H9 (cell line): ENCODE results near the gene LAMC2. TPM values are rescaled to one million over a fixed set of nuclear protein-coding genes. Genes with fewer than 3 reads are reported as not detected.

Source experiments
- DNase-seq: peaks from one replicate; pipeline ENCODE4 v3.0.0-alpha.2; 2017
- H2AFZ ChIP-seq: one replicate; pipeline ENCODE4 v1.6.1; 2013; ENCODE audit warnings: mild to moderate bottlenecking, low read length, control low read depth, moderate library complexity
- H2AK5ac ChIP-seq: 2 replicates; pipeline ENCODE4 v1.6.1; 2013; ENCODE audit warnings: low read length, control low read depth, mixed read lengths; ENCODE audit not compliant: insufficient read length
- H2BK120ac ChIP-seq: one replicate; pipeline ENCODE4 v1.6.1; 2013; ENCODE audit warnings: low read depth, mild to moderate bottlenecking, low read length, control low read depth, inconsistent platforms; ENCODE audit not compliant: poor library complexity, severe bottlenecking
- H2BK12ac ChIP-seq: 2 replicates; pipeline ENCODE4 v1.6.1; 2013; ENCODE audit warnings: low read length, control low read depth, mixed read lengths, low read depth; ENCODE audit not compliant: insufficient read length
- H2BK15ac ChIP-seq: 2 replicates; pipeline ENCODE4 v1.6.1; 2013; ENCODE audit warnings: low read depth, low read length, control low read depth
- H2BK20ac ChIP-seq: one replicate; pipeline ENCODE4 v1.6.1; 2013; ENCODE audit warnings: low read depth, mild to moderate bottlenecking, low read length, control low read depth, inconsistent platforms; ENCODE audit not compliant: poor library complexity, severe bottlenecking
- H2BK5ac ChIP-seq: 2 replicates; pipeline ENCODE4 v1.6.1; 2013; ENCODE audit warnings: low read length, control low read depth, mixed read lengths; ENCODE audit not compliant: insufficient read length
- H3K14ac ChIP-seq: 2 replicates; pipeline ENCODE4 v1.6.1; 2013; ENCODE audit warnings: low read length, control low read depth; ENCODE audit not compliant: insufficient read depth
- H3K18ac ChIP-seq: 2 replicates; pipeline ENCODE4 v1.6.1; 2013; ENCODE audit warnings: low read depth, mild to moderate bottlenecking, mixed read lengths, low read length, control low read depth; ENCODE audit not compliant: insufficient read length
- H3K23ac ChIP-seq: 2 replicates; pipeline ENCODE4 v1.6.1; 2013; ENCODE audit warnings: low read length, control low read depth, mixed read lengths, low read depth; ENCODE audit not compliant: insufficient read length
- H3K23me2 ChIP-seq: 2 replicates; pipeline ENCODE4 v1.6.1; 2013; ENCODE audit warnings: low read depth, mild to moderate bottlenecking, mixed read lengths, low read length, control low read depth; ENCODE audit not compliant: insufficient read length, poor library complexity, severe bottlenecking
- H3K27ac ChIP-seq: 2 replicates; pipeline ENCODE4 v1.5.1; 2013; ENCODE audit warnings: low read length, control low read depth, mixed read lengths, low read depth; ENCODE audit not compliant: insufficient read length
- H3K27me3 ChIP-seq: 2 replicates; pipeline ENCODE4 v1.6.1; 2013; ENCODE audit warnings: low read length, control low read depth, inconsistent platforms; ENCODE audit not compliant: insufficient read depth
- H3K4ac ChIP-seq: 2 replicates; pipeline ENCODE4 v1.6.1; 2013; ENCODE audit warnings: low read depth, mild to moderate bottlenecking, control low read depth, inconsistent platforms, low read length, moderate library complexity
- H3K4me1 ChIP-seq: 2 replicates; pipeline ENCODE4 v1.6.1; 2013; ENCODE audit warnings: low read length, control low read depth, inconsistent platforms; ENCODE audit not compliant: insufficient read depth
- H3K4me2 ChIP-seq: 2 replicates; pipeline ENCODE4 v1.6.1; 2013; ENCODE audit warnings: low read length, control low read depth, mixed read lengths; ENCODE audit not compliant: insufficient read length, insufficient read depth
- H3K56ac ChIP-seq: 2 replicates; pipeline ENCODE4 v1.6.1; 2013; ENCODE audit warnings: low read depth, mild to moderate bottlenecking, mixed read lengths, low read length, control low read depth; ENCODE audit not compliant: insufficient read length
- H3K79me1 ChIP-seq: 2 replicates; pipeline ENCODE4 v1.6.1; 2013; ENCODE audit warnings: low read depth, mild to moderate bottlenecking, moderate library complexity, low read length, control low read depth, inconsistent platforms; ENCODE audit not compliant: insufficient read depth, poor library complexity, severe bottlenecking
- H3K79me2 ChIP-seq: 2 replicates; pipeline ENCODE4 v1.6.1; 2013; ENCODE audit warnings: low read length, control low read depth, inconsistent platforms; ENCODE audit not compliant: insufficient read depth
- H3K9ac ChIP-seq: 2 replicates; pipeline ENCODE4 v1.6.1; 2013; ENCODE audit warnings: low read length, control low read depth, mixed read lengths; ENCODE audit not compliant: insufficient read length; ENCODE audit errors: extremely low read depth
- H3K9me3 ChIP-seq: one replicate; pipeline ENCODE4 v1.6.1; 2013; ENCODE audit warnings: low read depth, low read length, inconsistent platforms; ENCODE audit not compliant: control insufficient read depth
- H3T11ph ChIP-seq: one replicate; pipeline ENCODE4 v1.6.1; 2013; ENCODE audit warnings: mild to moderate bottlenecking, low read length, control low read depth, inconsistent platforms
- H4K20me1 ChIP-seq: one replicate; pipeline ENCODE4 v1.6.1; 2013; ENCODE audit not compliant: control insufficient read depth, insufficient read length, insufficient read depth
- H4K5ac ChIP-seq: 2 replicates; pipeline ENCODE4 v1.6.1; 2013; ENCODE audit warnings: low read depth, mild to moderate bottlenecking, mixed read lengths, low read length, control low read depth; ENCODE audit not compliant: insufficient read length
- H4K8ac ChIP-seq: replicated peaks from 2 replicates; pipeline ENCODE4 v1.6.1; 2013; ENCODE audit warnings: low read length, control low read depth, mixed read lengths, low read depth; ENCODE audit not compliant: insufficient read length
- H4K91ac ChIP-seq: 2 replicates; pipeline ENCODE4 v1.6.1; 2013; ENCODE audit warnings: low read depth, mild to moderate bottlenecking, moderate library complexity, mixed read lengths, low read length, control low read depth; ENCODE audit not compliant: insufficient read length
- H3K27ac Mint-ChIP-seq, 3 experiments: 2 replicates in 2 of 3; 3 replicates in 1 of 3; pipeline ENCODE4 v1.8.0; 2020 to 2021; ENCODE audit warnings: mixed read lengths in 3 of 3, mild to moderate bottlenecking in 1 of 3, moderate library complexity in 1 of 3
- H3K27me3 Mint-ChIP-seq: 2 replicates; pipeline ENCODE4 v1.8.0; 2021; ENCODE audit warnings: low read depth, mild to moderate bottlenecking, moderate library complexity, mixed read lengths
- H3K36me3 Mint-ChIP-seq, 3 experiments: 2 replicates in 2 of 3; 3 replicates in 1 of 3; pipeline ENCODE4 v1.8.0; 2020 to 2021; ENCODE audit warnings: low read depth in 3 of 3, mixed read lengths in 3 of 3; ENCODE audit not compliant: insufficient read depth in 1 of 3
- H3K4me1 Mint-ChIP-seq, 2 experiments: 2 replicates each; pipeline ENCODE4 v1.8.0; 2020; ENCODE audit warnings: mixed read lengths in 2 of 2
- H3K4me3 Mint-ChIP-seq, 2 experiments: 2 replicates in 1 of 2; 3 replicates in 1 of 2; pipeline ENCODE4 v1.8.0; 2020 to 2021; ENCODE audit warnings: mild to moderate bottlenecking in 2 of 2, mixed read lengths in 2 of 2, moderate library complexity in 1 of 2
- H3K9me3 Mint-ChIP-seq, 2 experiments: 2 replicates in 1 of 2; 3 replicates in 1 of 2; pipeline ENCODE4 v1.8.0; 2020; ENCODE audit warnings: mild to moderate bottlenecking in 2 of 2, mixed read lengths in 2 of 2, moderate library complexity in 1 of 2
- WGBS: extraction: QIAGEN DNeasy Blood & Tissue Kit; methylation state at CpG from one replicate; pipeline ENCODE4 v1.1.7; 2013; ENCODE audit warnings: missing lambda C conversion rate, low lambda C conversion rate, mixed read lengths; ENCODE audit not compliant: insufficient read length; ENCODE audit errors: extremely low coverage; 5-methylcytosine and 5-hydroxymethylcytosine counted together
- total RNA-seq: library from RNA; stranded (reverse); gene quantifications from 2 replicates; pipeline ENCODE4 v1.2.1, GENCODE V29; 2021
- TF ChIP-seq, protein P1 (sequence below): fragments of 200-600 bp; sonication (generic); conservative IDR thresholded peaks from 3 replicates; pipeline ENCODE4 v1.8.0; 2021; ENCODE audit warnings: antibody characterized with exemption, mild to moderate bottlenecking

Gene LAMC2
- total RNA-seq, 1 experiment from 2014 or later = 7.4 TPM

DNA sequence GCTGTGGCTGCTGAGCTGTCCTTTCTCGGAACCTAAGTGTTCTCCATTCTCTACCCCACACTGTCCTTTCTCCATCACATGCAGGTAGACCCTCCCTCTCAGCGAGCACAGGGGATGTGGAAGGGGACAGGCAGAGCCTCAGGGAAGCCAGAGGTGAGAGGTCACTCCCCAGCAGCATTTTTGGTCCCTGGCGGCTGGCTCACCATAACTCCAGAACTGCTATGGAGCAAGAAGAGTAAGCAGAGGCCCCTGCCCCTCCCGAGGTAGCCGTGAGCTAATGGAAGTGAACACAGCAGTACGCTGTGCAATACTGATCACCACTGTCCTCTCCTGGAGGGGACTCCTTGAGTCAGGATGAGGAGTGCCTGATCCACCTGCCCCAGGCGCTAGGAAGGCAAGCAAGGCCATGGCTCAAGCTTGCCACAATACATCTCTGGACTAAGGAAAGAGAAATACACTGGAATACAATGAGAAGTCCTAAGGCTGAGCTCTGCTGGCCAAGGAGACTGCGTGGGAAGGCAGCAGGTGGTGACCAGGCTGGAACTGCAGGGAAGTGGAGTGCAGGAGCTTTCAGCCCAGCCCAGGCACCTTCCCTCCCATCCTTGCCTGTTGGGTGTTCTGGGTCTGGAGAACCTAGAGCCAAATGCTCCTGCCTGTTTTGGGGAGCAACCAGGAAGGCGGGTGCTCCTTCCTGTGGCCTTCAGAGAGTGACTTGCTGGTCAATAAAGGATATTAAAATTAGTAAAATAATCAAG, 96.2 kb downstream of the LAMC2 start:
- no peaks in the 10 kb centered on the region for H3K27me3 Mint-ChIP-seq
- no peaks in the 10 kb centered on the region for H3K23me2 ChIP-seq
- peak overlapping the region in 2 of 3 experiments; percentile 8 to 70; a peak in 1 of 7 replicates for H3K27ac Mint-ChIP-seq
- H4K8ac ChIP-seq = no peak overlapping the region
- no peak for DNase-seq
- no peaks in the 10 kb centered on the region for H3K79me2 ChIP-seq
- H3K4me3 Mint-ChIP-seq = no peak overlapping the region
- no peak overlapping the region for H2BK15ac ChIP-seq
- no peak overlapping the region for H3T11ph ChIP-seq
- H3K27ac ChIP-seq = no peak overlapping the region
- no peak overlapping the region for H2BK20ac ChIP-seq
- no peak overlapping the region for H2AFZ ChIP-seq
- no CpG with 5 or more reads among the region's 9 CpGs for WGBS
- H2BK5ac ChIP-seq = no peak overlapping the region
- peaks cover 0 to 4% (median 0%) of the 10 kb centered on the region in 3 experiments; a peak in 3 of 7 replicates for H3K36me3 Mint-ChIP-seq
- no peak overlapping the region for H2BK120ac ChIP-seq
- no peak overlapping the region for H3K14ac ChIP-seq
- H3K4me2 ChIP-seq = no peak overlapping the region
- peaks cover 8% of the 10 kb centered on the region; the same call in 1 of the 2 replicates for H3K4me1 ChIP-seq
- TF ChIP-seq, protein P1, sequence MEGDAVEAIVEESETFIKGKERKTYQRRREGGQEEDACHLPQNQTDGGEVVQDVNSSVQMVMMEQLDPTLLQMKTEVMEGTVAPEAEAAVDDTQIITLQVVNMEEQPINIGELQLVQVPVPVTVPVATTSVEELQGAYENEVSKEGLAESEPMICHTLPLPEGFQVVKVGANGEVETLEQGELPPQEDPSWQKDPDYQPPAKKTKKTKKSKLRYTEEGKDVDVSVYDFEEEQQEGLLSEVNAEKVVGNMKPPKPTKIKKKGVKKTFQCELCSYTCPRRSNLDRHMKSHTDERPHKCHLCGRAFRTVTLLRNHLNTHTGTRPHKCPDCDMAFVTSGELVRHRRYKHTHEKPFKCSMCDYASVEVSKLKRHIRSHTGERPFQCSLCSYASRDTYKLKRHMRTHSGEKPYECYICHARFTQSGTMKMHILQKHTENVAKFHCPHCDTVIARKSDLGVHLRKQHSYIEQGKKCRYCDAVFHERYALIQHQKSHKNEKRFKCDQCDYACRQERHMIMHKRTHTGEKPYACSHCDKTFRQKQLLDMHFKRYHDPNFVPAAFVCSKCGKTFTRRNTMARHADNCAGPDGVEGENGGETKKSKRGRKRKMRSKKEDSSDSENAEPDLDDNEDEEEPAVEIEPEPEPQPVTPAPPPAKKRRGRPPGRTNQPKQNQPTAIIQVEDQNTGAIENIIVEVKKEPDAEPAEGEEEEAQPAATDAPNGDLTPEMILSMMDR = no peak
- no peak overlapping the region for H3K23ac ChIP-seq
- no peaks in the 10 kb centered on the region for H3K9me3 ChIP-seq
- no peaks in the 10 kb centered on the region for H4K20me1 ChIP-seq
- H3K27me3 ChIP-seq = no peaks in the 10 kb centered on the region
- H3K18ac ChIP-seq = no peak overlapping the region
- no peaks in the 10 kb centered on the region for H3K9me3 Mint-ChIP-seq
- no peak overlapping the region for H3K4ac ChIP-seq
- H3K56ac ChIP-seq = no peak overlapping the region
- no peaks in the 10 kb centered on the region for H3K79me1 ChIP-seq
- H2AK5ac ChIP-seq = no peak overlapping the region
- no peak overlapping the region for H2BK12ac ChIP-seq
- no peak overlapping the region for H4K91ac ChIP-seq
- peaks cover 35 to 40% of the 10 kb centered on the region in 2 experiments for H3K4me1 Mint-ChIP-seq
- H3K9ac ChIP-seq = no peak overlapping the region
- H4K5ac ChIP-seq = no peak overlapping the region
